GM12865 (cell line): ENCODE results near the gene CRB2.

Experiments
- DNase-seq: peaks from one replicate; pipeline ENCODE4 v3.0.0; 2010; ENCODE audit warnings: low read depth
- H3K4me3 ChIP-seq: 2 replicates; pipeline ENCODE4 v1.5.1; 2011; ENCODE audit warnings: mild to moderate bottlenecking, low read depth, low read length, control low read depth
- CTCF ChIP-seq: IDR thresholded peaks from 2 replicates; pipeline ENCODE4 v1.5.1; 2011; ENCODE audit warnings: low read length, control low read depth, low read depth, inconsistent platforms; ENCODE audit not compliant: insufficient read depth; ENCODE audit errors: missing control alignments

The CRB2 gene

GRCh38 chr9:123359546-123359945 lies 3.5 kb downstream of the CRB2 start:
- no peak for TF ChIP-seq CTCF
- H3K4me3 ChIP-seq, result no peak overlapping the region
- no peak for DNase-seq

- no peak overlapping the region for H3K4me3 ChIP-seq
- DNase-seq, result peak; percentile 53
- TF ChIP-seq CTCF, result no peak
Measured at GRCh38 chr9:123360161-123361085, 4.4 kb downstream of the CRB2 start.

- no peak overlapping the region for H3K4me3 ChIP-seq
- no peak for DNase-seq
- TF ChIP-seq CTCF, result no peak
Measured at GRCh38 chr9:123361086-123361730, 5.2 kb downstream of the CRB2 start.

- H3K4me3 ChIP-seq, result no peak overlapping the region
- TF ChIP-seq CTCF, result no peak
- no peak for DNase-seq
Measured at GRCh38 chr9:123361731-123362510, 5.9 kb downstream of the CRB2 start.

GRCh38 chr9:123362856-123363255 lies 6.9 kb downstream of the CRB2 start:
- DNase-seq, result no peak
- TF ChIP-seq CTCF, result no peak
- H3K4me3 ChIP-seq, result no peak overlapping the region

GRCh38 chr9:123364241-123364824 lies 8.3 kb downstream of the CRB2 start:
- DNase-seq, result peak; percentile 18
- H3K4me3 ChIP-seq, result no peak overlapping the region
- no peak for TF ChIP-seq CTCF
